SK-N-SH treated with all-trans-retinoic acid at 6 μM for 48 hours (cell line): ENCODE data around the gene SERPINB5.

Experiments
- ESRRG ChIP-seq: fragments of 250-450 bp; sonication (Bioruptor Pico); IDR thresholded peaks from 2 replicates; pipeline ENCODE4 v1.6.1; 2021; ENCODE audit warnings: mild to moderate bottlenecking
- PPARA ChIP-seq: fragments of 250-450 bp; sonication (Bioruptor Pico); IDR thresholded peaks from 2 replicates; pipeline ENCODE4 v1.5.0; 2020; ENCODE audit warnings: mild to moderate bottlenecking, borderline replicate concordance
- TOX ChIP-seq: fragments of 250-450 bp; sonication (Bioruptor Pico); IDR thresholded peaks from 2 replicates; pipeline ENCODE4 v1.8.0; 2021; ENCODE audit warnings: mild to moderate bottlenecking, moderate library complexity, borderline replicate concordance
- TF ChIP-seq, protein P1 (sequence below): fragments of 250-450 bp; sonication (Bioruptor Pico); IDR thresholded peaks from 2 replicates; pipeline ENCODE4 v1.8.0; 2020; ENCODE audit warnings: mild to moderate bottlenecking, moderate library complexity, borderline replicate concordance

DNA sequence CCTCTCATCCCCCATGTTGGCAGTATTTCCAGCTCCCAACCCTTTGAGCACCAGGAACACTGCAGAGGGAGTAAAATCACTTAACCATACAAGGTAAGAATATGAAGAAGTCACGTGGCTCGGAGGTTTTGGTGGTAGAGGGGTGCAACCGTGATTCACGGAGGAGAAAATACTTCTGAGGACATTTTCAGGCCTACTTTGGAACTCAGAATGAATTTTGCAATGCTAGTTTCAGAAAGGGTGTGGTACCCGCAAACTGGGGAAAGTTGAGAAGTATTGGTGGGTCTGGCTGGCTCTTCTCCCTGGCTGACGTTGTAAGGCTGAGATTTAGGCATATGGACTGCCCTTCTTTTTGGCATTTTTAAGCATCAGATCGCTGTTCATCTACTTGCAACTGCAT, 442 bp downstream of the SERPINB5 start:
- TF ChIP-seq TOX (CRISPR knock-in tag) (no peak), PPARA (no peak), ESRRG (CRISPR knock-in tag) (no peak)
- TF ChIP-seq, protein P1, sequence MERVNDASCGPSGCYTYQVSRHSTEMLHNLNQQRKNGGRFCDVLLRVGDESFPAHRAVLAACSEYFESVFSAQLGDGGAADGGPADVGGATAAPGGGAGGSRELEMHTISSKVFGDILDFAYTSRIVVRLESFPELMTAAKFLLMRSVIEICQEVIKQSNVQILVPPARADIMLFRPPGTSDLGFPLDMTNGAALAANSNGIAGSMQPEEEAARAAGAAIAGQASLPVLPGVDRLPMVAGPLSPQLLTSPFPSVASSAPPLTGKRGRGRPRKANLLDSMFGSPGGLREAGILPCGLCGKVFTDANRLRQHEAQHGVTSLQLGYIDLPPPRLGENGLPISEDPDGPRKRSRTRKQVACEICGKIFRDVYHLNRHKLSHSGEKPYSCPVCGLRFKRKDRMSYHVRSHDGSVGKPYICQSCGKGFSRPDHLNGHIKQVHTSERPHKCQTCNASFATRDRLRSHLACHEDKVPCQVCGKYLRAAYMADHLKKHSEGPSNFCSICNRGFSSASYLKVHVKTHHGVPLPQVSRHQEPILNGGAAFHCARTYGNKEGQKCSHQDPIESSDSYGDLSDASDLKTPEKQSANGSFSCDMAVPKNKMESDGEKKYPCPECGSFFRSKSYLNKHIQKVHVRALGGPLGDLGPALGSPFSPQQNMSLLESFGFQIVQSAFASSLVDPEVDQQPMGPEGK = no peak
